Neural progenitor cell (in vitro differentiated cells): ENCODE measurements around the gene DGLUCY. TPM values are rescaled to one million over a fixed set of nuclear protein-coding genes. Genes with fewer than 3 reads are reported as not detected.

Experiments
- DNase-seq: peaks from one replicate; pipeline ENCODE4 v3.0.0-alpha.2; 2016; ENCODE audit warnings: low spot score
- H2AFZ ChIP-seq: fragments of 200-600 bp; sonication (generic); replicated peaks from 2 replicates; pipeline ENCODE4 v1.6.1; 2016; ENCODE audit warnings: antibody characterized with exemption
- H3F3A ChIP-seq: fragments of 200-600 bp; sonication (generic); 2 replicates; pipeline ENCODE4 v1.6.1; 2016; ENCODE audit warnings: antibody characterized with exemption, low read depth
- H3K27ac ChIP-seq: fragments of 200-600 bp; sonication (generic); 2 replicates; pipeline ENCODE4 v1.5.1; 2016; ENCODE audit warnings: mild to moderate bottlenecking
- H3K27me3 ChIP-seq: fragments of 200-600 bp; sonication (generic); 2 replicates; pipeline ENCODE4 v1.6.1; 2016; ENCODE audit warnings: mild to moderate bottlenecking, moderate library complexity
- H3K36me3 ChIP-seq: fragments of 200-600 bp; sonication (generic); 2 replicates; pipeline ENCODE4 v1.5.1; 2016
- H3K4me1 ChIP-seq: fragments of 200-600 bp; sonication (generic); 2 replicates; pipeline ENCODE4 v1.6.1; 2016; ENCODE audit warnings: mixed run types
- H3K4me2 ChIP-seq: fragments of 200-600 bp; sonication (generic); 2 replicates; pipeline ENCODE4 v1.6.1; 2016
- H3K4me3 ChIP-seq: fragments of 200-600 bp; sonication (generic); 2 replicates; pipeline ENCODE4 v1.5.1; 2016
- H3K79me2 ChIP-seq: fragments of 200-600 bp; sonication (generic); 2 replicates; pipeline ENCODE4 v1.6.1; 2016; ENCODE audit warnings: low read depth
- H3K9ac ChIP-seq: fragments of 200-600 bp; sonication (generic); 2 replicates; pipeline ENCODE4 v1.6.1; 2016
- H3K9me3 ChIP-seq: fragments of 200-600 bp; sonication (generic); 2 replicates; pipeline ENCODE4 v1.5.1; 2016; ENCODE audit warnings: low read depth
- H4K20me1 ChIP-seq: fragments of 200-600 bp; sonication (generic); 2 replicates; pipeline ENCODE4 v1.6.1; 2016; ENCODE audit warnings: low read depth
- H3K27ac Mint-ChIP-seq: 3 replicates; pipeline ENCODE4 v1.8.0; 2021; ENCODE audit warnings: mixed read lengths
- H3K27me3 Mint-ChIP-seq: 2 replicates; pipeline ENCODE4 v1.8.0; 2022; ENCODE audit warnings: low read depth, mild to moderate bottlenecking, inconsistent platforms, moderate library complexity, mixed read lengths; ENCODE audit not compliant: insufficient read depth
- H3K36me3 Mint-ChIP-seq: 3 replicates; pipeline ENCODE4 v1.8.0; 2021; ENCODE audit warnings: mixed read lengths
- H3K4me1 Mint-ChIP-seq: 3 replicates; pipeline ENCODE4 v1.8.0; 2021; ENCODE audit warnings: mixed read lengths
- H3K4me3 Mint-ChIP-seq: 3 replicates; pipeline ENCODE4 v1.8.0; 2021; ENCODE audit warnings: mild to moderate bottlenecking, moderate library complexity, mixed read lengths
- H3K9me3 Mint-ChIP-seq: 3 replicates; pipeline ENCODE4 v1.8.0; 2020; ENCODE audit warnings: mixed read lengths
- EZH2 ChIP-seq: fragments of 200-600 bp; sonication (generic); IDR thresholded peaks from 2 replicates; pipeline ENCODE4 v1.6.1; 2017; ENCODE audit warnings: antibody characterized with exemption, mild to moderate bottlenecking, moderate library complexity
- EZH2phosphoT487 ChIP-seq: fragments of 200-600 bp; sonication (generic); IDR thresholded peaks from 2 replicates; pipeline ENCODE4 v1.6.1; 2017; ENCODE audit warnings: antibody characterized with exemption
- total RNA-seq: library from RNA; depleted of rRNA; stranded (reverse); fragments of >200 nt; gene quantifications from 2 replicates; pipeline ENCODE4 v1.2.3, GENCODE V29; 2015; ENCODE audit warnings: low replicate concordance
- TF ChIP-seq, protein P1 (sequence below): fragments of 200-600 bp; sonication (generic); IDR thresholded peaks from 2 replicates; pipeline ENCODE4 v1.5.1; 2017; ENCODE audit warnings: antibody characterized with exemption, mild to moderate bottlenecking

Gene DGLUCY
- total RNA-seq, 1 donor from 2014 or later: 17.0 TPM

DNA sequence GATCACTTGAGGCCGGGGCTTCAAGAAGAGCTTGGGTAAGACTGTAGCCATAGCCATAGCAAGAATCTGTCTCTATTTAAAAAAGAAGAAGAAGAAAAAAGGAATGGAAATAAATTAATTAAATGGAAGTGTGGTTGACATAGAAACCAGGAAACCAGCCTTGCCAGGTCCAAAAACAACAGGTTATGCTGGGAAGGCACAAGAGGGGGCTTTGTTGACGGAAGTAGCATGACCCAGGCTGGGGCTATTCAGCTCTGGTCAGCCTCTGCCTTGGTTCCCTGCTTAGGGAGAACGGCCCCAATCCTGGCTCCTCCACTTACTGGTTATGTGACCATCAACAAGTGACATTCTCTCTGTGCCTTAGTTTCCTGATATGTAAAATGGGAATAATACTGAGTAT is 145.0 kb downstream of the DGLUCY start:
- H3K27me3 Mint-ChIP-seq: peaks cover 15% of the 10 kb centered on the region

DNA sequence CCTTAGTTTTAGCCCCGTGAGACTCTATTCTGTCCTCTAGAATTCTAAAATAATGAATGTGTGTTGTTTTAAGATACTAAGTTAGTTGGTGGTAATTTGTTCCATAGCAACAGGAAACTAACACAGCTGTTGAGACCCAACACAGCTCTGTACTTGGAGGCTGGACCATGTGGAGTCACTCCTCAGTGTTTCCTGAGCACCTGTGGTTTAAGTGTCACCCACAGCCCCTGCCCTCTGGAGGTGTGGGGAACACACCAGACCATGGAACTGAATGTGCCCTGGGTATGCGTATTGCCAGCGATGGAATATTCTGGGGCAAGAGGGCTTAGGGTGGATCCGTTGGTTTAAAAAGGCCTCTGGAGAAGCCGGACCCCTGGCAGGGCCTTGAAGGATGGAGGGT is 147.2 kb downstream of the DGLUCY start:
- no peak overlapping the region for H3K9ac ChIP-seq
- H4K20me1 ChIP-seq: no peaks in the 10 kb centered on the region
- H3K27me3 ChIP-seq: peaks cover 40% of the 10 kb centered on the region
- peaks cover 24% of the 10 kb centered on the region for H3F3A ChIP-seq
- DNase-seq: no peak
- H3K79me2 ChIP-seq: no peaks in the 10 kb centered on the region
- H3K4me2 ChIP-seq: no peak overlapping the region
- Mint-ChIP-seq H3K36me3 (no peaks in the 10 kb centered on the region), H3K27ac (no peak overlapping the region), H3K27me3 (peaks cover 11% of the 10 kb centered on the region), H3K4me3 (no peak overlapping the region), H3K4me1 (peaks cover 26% of the 10 kb centered on the region), H3K9me3 (no peaks in the 10 kb centered on the region)
- no peak overlapping the region for H3K27ac ChIP-seq
- no peak overlapping the region for H3K4me3 ChIP-seq
- no peaks in the 10 kb centered on the region for H3K9me3 ChIP-seq
- H3K36me3 ChIP-seq: no peaks in the 10 kb centered on the region
- H3K4me1 ChIP-seq: peaks cover 15% of the 10 kb centered on the region
- no peak overlapping the region for H2AFZ ChIP-seq
- TF ChIP-seq EZH2: no peak
- TF ChIP-seq, protein P1, sequence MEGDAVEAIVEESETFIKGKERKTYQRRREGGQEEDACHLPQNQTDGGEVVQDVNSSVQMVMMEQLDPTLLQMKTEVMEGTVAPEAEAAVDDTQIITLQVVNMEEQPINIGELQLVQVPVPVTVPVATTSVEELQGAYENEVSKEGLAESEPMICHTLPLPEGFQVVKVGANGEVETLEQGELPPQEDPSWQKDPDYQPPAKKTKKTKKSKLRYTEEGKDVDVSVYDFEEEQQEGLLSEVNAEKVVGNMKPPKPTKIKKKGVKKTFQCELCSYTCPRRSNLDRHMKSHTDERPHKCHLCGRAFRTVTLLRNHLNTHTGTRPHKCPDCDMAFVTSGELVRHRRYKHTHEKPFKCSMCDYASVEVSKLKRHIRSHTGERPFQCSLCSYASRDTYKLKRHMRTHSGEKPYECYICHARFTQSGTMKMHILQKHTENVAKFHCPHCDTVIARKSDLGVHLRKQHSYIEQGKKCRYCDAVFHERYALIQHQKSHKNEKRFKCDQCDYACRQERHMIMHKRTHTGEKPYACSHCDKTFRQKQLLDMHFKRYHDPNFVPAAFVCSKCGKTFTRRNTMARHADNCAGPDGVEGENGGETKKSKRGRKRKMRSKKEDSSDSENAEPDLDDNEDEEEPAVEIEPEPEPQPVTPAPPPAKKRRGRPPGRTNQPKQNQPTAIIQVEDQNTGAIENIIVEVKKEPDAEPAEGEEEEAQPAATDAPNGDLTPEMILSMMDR: no peak
- no peak for TF ChIP-seq EZH2phosphoT487

More for the DNA sequence above, 145.0 kb downstream of the DGLUCY start:
- no peaks in the 10 kb centered on the region for H3K79me2 ChIP-seq
- peaks cover 28% of the 10 kb centered on the region for H3K4me1 Mint-ChIP-seq
- no peak overlapping the region for H3K9ac ChIP-seq
- no peaks in the 10 kb centered on the region for H3K36me3 ChIP-seq
- no peaks in the 10 kb centered on the region for H3K9me3 ChIP-seq
- H3K4me1 ChIP-seq: peaks cover 17% of the 10 kb centered on the region
- no peak overlapping the region for H3K27ac Mint-ChIP-seq
- H3F3A ChIP-seq: peaks cover 25% of the 10 kb centered on the region
- H3K4me3 Mint-ChIP-seq: no peak overlapping the region
- no peak overlapping the region for H3K27ac ChIP-seq
- H3K4me2 ChIP-seq: no peak overlapping the region
- peaks cover 28% of the 10 kb centered on the region for H3K27me3 ChIP-seq
- no peaks in the 10 kb centered on the region for H4K20me1 ChIP-seq
- H2AFZ ChIP-seq: no peak overlapping the region
- no peak for TF ChIP-seq EZH2
- TF ChIP-seq, protein P1: no peak
- no peak for TF ChIP-seq EZH2phosphoT487
- no peak for DNase-seq
- no peaks in the 10 kb centered on the region for H3K9me3 Mint-ChIP-seq
- H3K4me3 ChIP-seq: no peak overlapping the region
- H3K36me3 Mint-ChIP-seq: no peaks in the 10 kb centered on the region

DNA sequence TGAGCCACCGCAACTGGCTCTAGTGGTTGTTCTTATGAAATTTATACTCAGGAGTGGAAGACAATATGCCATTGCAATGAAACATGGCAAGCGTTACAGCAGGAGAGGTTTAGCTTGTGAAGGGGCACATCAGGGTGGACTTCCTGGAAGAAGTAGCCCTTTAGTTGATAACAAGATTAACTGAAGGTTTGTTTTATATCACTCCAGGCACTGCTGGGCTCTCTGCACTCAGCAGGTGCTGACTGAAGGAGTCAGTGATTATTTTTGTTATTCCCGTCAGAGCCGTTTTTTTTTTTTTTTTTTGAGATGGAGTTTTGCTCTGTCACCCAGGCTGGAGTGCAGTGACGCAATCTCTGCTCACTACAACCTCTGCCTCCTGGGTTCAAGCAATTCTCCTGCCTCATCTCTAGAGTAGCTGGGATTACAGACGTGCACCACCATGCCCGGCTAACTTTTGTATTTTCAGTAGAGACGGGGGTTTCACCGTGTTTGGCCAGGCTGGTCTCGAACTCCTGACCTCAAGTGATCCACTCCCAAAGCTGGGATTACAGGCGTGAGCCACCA is 148.2 kb downstream of the DGLUCY start:
- no peaks in the 10 kb centered on the region for H3K79me2 ChIP-seq
- Mint-ChIP-seq H3K4me3 (no peak overlapping the region), H3K27ac (no peak overlapping the region), H3K36me3 (no peaks in the 10 kb centered on the region), H3K27me3 (peaks cover 11% of the 10 kb centered on the region), H3K9me3 (no peaks in the 10 kb centered on the region), H3K4me1 (peaks cover 23% of the 10 kb centered on the region)
- no peaks in the 10 kb centered on the region for H3K36me3 ChIP-seq
- H3K27ac ChIP-seq: no peak overlapping the region
- peaks cover 12% of the 10 kb centered on the region for H3K4me1 ChIP-seq
- H3F3A ChIP-seq: peaks cover 24% of the 10 kb centered on the region
- TF ChIP-seq EZH2phosphoT487 (no peak), EZH2 (no peak)
- TF ChIP-seq, protein P1: no peak
- H2AFZ ChIP-seq: no peak overlapping the region
- H3K4me2 ChIP-seq: no peak overlapping the region
- DNase-seq: no peak
- no peak overlapping the region for H3K4me3 ChIP-seq
- H3K9me3 ChIP-seq: no peaks in the 10 kb centered on the region
- H4K20me1 ChIP-seq: no peaks in the 10 kb centered on the region
- peaks cover 45% of the 10 kb centered on the region for H3K27me3 ChIP-seq
- H3K9ac ChIP-seq: no peak overlapping the region
